HG02852 (cell line): ENCODE measurements around the gene SMCR8.
"Not testable (repeated sequence)": the region's sequence is repeated elsewhere in the genome, so short reads cannot be mapped to it uniquely, and the experiment has no call there.

Experiments used
- ATAC-seq: cut with Tn5 transposase; IDR thresholded peaks from one replicate; pipeline ENCODE4 v1.9.1; 2021; ENCODE audit warnings: mild to moderate bottlenecking, moderate library complexity; ENCODE audit not compliant: unreplicated experiment

The SMCR8 gene

DNA sequence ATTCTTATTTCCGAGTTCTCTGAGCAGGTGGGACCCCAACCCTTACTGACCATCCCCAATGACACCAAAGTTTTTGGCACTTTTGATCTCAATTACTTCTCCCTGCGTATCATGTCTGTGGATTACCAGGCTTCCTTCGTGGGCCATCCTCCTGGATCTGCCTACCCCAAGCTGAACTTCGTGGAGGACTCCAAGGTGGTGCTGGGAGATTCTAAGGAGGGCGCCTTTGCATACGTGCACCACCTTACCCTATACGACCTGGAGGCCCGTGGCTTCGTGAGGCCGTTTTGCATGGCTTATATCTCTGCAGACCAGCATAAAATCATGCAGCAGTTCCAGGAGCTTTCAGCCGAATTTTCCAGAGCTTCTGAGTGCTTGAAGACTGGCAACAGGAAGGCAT is 868 bp downstream of the SMCR8 start:
- no peak for ATAC-seq

DNA sequence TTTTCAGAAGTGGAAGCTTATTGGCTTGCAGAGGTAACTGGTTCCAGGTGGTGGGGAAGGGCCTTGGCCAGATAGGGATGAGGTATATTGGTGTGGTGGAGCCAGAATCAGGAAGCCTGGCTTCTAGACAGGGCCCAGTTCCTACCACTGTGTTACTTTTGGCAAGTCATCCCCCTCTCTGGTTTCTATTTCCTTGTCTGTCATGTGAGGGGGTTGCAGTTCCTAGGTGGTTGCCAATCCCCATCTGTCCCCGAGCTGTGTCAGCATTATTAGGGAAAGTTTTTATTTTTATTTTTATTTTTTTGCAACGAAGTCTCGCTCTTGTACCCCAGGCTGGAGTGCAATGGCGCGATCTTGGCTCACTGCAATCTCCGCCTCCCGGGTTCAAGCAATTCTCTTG is 3.0 kb downstream of the SMCR8 start:
- ATAC-seq, result no peak

DNA sequence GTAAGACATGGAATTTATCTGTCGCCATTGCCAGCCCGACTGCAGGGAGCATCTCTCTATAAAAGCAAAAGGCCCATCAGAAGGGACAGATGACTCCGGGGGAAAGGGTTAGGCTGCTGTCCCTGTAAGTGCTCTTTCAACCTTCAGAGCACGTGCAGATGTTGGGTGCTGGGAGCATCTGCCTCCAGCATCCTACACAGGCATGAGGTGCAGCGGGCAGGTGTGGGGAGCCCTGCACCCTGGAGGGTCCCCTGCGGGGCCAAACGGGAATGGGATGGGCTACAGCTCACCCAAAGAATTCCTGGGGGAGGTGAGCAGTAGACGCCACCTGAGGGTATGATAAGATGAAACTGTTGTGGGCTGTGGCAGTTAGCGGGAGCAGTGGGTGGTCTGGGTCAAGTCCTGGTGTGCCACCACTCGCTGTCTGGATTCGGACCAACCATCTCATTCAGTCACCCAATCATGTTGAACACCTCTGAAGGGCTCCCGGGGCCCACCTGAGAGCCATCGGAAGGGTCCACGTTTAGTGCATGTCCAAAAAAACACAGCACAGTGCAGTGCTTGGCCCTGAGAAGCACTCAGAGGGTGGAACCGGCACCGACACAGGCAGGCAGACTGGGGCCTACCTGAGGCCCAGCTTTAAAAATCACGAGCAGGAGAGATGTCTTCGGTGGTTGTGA is 3.8 kb downstream of the SMCR8 start:
- ATAC-seq, result no peak

DNA sequence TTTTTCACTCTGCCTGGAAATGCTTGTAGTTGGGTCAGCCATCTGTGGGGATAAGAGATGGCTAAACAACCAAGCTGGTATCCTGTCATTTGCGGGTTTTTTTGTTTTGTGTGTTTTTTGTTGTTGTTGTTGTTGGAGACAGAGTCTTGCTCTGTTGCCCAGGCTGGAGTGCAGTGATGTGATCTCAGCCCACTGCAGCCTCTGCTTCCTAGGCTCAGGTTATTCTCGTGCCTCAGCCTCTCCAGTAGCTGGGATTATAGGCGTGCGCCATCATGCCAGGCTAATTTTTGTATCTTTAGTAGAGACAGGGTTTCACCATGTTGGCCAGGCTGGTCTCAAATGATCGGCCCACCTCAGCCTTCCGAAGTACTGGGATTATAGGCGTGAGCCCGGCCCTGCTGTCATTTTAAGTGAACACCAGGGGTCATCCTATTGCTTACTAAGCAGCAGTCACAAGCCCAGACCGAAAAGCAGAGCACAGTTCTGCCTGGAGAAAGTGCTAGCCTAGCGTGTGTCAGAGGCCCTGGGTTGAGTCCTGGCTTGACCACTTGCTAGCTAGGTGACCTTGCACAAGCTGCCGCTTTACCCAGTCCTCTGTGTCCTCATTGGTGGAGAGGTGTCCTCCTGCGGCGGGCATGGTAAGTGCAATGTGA is 4.6 kb downstream of the SMCR8 start:
- ATAC-seq, result no peak

DNA sequence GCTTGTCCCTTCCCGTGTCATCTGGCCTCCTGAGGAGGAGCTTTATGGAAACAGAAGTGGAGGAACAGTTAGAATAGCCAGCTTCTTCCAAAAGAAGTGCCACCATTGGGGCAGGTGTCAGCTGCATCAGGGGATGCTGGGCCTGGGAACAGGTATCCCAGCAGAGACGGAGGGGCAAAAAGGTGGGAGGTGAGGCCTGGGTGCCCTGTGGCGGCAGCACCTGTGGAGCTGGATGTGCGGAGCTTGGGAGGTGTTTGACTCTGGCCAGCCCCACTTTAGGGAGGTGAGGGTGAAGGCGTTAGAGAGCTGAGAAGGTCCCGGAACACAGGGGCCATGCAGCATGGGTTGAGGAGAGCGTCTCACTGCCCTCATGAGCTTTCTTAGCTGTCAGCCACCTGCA is 5.2 kb downstream of the SMCR8 start:
- ATAC-seq, result no peak

DNA sequence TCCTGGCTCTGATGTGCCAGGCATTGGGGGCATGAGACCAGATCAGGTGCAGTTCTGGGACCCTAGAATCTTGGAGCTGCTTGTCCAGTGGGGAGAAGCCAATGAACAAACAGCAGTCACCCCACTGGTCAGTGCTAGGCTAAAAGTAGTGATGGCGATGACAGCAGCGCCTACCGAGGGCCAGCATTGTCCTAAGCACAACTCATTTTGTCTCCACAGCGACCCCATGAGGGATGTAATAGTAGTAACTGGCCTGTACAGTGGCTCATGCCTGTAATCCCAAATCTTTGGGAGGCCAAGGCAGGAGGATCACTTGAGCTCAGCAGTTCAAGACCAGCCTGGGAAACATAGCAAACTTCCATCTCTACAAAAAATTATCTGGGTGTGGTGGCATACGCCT is 6.2 kb downstream of the SMCR8 start:
- ATAC-seq, result no peak

DNA sequence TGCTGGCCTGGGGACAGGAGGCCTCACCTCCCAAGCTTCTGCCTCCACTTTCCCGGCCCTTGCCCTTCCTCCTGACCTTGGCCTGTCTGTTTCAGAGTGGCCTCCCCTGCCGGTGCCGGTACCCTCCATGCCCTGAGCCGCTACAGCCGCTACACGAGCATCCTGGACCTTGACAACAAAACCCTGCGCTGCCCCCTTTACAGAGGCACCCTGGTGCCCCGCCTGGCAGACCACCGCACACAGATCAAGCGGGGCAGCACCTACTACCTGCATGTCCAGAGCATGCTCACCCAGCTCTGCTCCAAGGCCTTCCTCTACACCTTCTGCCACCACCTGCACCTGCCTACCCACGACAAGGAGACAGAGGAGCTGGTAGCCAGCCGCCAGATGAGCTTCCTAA is 7.4 kb downstream of the SMCR8 start:
- no peak for ATAC-seq

DNA sequence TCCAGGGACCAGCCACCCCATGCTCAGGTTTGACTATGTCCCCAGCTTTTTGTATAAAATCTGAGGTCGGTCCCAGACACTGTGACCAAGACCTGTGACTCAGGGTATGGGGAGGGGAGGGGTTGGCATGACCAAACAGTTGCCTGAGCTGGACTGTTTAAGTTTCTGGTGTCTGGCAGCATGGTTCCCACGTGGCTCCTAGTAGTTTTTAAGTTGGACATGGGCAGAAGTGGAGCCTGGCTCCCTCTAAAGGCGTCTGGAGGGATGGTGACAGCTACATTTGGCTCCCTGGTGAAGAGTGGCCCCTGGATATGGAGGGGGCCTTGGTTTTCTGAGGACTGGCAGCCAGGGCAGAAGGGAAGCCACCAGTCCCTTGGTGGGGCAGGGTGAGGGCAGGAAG is 7.9 kb downstream of the SMCR8 start:
- no peak for ATAC-seq

DNA sequence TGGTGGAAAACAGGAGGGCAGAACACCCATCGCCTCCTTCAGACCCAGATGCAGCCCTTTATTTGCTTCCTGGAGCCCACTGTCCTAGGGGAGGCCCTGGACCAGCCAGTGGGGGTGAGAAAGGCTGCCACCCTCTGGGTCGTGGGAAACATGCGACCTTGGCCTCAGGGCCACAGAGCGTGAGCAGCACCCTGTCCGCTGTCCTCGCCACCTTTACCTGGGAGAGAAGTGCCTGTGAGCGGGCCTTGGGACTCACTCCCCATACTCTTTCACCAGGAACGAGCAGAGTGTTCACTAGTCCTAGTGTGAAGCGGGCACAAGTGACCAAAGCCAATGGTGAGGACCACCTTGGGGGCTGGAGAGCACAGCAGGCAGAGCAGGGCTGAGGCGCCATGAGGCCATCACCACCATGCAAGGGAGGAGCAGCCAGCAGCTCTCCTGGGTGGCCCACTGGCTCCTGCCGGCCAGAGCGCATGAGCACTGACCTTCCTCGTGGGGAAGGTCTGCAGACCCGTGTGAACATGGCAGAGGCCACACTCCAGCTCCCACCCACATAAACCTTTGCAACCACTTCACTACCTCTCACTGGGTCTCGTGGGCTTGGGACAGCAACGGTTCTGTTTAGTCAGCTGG is 8.5 kb downstream of the SMCR8 start:
- ATAC-seq, result no peak

DNA sequence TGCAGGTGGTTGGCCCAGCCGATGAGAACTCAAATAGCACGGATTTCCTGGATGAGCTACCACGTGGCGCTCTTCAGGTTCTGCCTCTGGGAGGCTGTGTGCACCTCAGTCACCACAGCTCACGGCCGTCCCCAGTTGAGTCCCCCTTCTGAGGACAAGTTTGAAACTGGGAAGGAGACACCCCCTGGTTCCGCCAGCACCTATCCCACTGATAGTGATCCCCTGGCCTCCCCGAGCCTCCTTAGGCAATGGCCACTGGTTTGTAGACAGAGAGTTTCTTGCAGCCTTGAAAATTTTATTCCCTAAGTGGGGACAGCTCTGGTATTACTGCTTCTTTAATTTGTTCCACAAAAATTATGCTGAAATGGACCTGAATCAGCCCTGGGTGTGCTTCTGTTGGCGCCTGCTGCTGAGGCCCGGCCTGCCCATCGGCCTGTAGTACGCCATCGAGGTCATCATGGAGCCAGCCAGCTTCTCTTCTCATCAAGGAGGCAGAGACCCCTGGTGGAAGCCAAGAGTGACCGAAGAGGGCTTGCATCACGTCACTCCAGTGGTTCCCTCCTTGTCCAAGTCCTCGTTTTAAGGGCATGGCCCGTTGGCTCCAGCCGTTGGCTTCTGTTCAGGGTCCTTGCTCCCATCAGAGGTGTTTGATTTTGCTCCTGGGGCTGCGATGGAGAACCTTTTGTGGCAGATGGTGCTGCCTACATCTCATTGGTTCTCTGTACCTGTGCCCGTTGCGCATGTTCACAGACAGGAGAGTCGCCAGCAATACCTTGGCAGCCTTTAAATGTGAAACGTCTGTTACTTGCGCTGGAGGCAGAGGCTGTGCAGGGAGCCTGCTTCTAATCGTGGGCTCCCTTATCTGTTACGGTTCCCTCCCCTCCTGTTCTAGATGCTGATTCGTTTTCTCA is 9.3 kb downstream of the SMCR8 start:
- no peak for ATAC-seq

DNA sequence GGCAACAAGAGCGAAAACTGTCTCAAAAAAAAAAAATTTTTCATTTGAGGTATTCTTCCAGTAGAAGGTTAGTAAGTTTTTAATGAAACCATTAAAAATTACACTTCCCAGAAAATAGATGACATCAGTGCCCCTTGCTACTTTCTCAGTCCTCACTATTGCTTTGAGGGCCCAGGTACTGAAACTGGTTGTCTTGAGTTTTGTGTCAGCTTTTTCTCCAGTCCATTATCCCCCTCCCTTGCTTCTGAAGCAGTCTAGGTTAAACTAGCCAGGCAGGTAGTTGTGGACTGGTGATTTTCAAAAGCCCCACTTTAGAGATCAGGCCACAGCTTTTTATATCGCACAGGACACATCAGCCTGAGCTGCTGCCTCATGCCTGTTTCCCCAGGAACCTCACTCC is 10.9 kb downstream of the SMCR8 start:
- no peak for ATAC-seq

DNA sequence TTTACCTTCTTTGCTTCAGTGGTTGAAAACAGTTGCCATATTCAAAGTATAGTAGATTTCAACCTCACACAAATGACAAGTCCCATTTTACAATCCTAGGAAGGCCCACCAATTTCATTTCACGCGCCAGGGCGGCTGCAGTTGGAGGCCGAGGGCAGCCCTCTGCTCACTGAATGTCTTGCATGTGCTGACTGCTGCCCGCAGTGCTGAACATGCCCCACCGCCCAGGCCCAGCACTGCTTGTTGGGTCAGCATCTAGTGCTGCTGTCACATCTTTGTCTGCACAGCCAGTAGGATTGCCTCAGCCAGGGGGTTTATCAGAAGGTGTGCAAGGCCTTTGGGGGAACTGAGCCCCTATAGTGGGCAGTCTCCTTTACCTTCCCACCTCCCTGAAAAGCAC is 11.5 kb downstream of the SMCR8 start:
- ATAC-seq, result no peak

DNA sequence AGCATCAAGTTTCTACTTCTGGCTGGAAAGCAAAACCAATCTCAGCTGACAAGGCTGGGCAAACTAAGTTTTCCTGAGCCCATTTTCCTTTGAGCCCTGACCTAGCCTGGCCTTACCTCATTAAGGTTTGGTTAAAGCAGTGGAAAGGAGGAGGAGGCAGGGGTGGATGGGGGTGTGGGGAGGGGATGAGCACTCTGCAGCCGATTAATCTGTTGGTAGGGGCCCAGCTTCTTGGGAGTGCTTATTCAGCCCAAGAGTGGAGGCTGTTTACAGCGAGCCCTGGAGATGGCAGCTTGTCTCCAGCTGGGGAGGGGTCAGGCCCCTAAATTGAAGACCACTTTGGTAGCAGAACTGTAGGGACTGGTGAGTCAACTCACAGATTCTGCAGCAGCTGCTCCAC is 12.0 kb downstream of the SMCR8 start:
- ATAC-seq, result no peak

DNA sequence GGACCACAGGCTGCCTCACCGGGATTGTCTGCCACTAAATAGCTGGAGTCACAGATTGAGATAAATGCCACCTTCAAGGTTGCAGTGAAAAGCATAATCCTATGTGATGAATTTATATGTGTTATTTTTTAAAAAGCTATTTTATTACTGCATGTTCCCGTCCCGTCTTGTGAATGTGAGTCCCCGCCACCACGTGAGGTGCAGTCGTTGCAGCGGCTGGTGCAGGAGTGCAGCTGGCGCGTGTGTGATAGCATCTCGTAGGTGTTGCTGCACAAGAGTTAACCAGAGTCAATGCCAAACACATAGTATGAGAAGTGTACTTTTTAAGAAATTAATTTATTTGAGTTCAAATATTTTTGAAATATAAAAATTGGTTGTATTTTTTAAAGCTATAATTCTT is 12.5 kb downstream of the SMCR8 start:
- ATAC-seq, result no peak

DNA sequence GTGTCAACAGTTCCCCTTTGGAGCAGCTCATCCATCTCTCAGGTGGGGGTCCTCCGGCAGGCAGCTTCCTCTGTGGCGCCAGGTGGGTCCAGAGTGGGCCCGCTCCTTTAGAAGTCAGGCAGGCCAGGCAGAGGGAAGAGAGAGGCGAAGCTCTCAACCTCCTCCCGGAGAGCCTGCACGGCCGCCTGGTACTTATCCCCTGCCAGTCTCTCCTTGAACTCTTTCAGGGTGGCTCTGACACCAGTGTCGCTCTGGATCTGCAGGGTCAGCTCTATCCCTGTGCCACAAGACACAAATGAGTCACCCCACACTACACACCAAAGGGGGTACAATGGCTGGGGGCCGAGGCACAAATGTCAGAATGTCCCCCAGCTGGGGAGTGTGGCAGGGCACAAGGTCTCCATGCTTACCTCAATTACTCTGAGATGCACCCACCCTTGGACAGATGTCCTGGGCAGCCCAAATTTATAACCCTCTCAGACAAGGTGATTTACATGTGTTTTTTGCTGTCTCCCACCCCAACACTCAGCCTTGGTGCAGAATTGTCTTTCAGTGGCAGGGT is 13.6 kb downstream of the SMCR8 start:
- ATAC-seq, result no peak

DNA sequence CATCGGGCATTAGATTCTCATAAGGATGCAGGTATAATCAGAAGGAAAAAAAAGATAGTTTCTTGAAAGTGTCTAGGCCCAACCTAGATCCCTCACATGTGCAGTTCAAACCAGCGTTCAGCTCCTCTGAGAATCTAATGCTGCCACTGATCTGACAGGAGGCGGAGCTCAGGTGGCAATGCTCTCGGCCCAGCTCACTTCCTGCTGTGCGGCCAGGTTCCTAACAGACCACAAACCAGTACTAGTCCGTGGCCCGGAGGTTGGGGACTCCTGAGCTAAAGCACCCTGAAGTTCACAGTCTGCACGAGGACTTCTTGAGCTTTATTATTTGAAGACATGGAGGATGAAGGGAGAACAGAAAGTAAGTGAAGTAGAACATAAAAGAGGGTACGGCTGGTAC is 16.8 kb downstream of the SMCR8 start:
- no peak for ATAC-seq

DNA sequence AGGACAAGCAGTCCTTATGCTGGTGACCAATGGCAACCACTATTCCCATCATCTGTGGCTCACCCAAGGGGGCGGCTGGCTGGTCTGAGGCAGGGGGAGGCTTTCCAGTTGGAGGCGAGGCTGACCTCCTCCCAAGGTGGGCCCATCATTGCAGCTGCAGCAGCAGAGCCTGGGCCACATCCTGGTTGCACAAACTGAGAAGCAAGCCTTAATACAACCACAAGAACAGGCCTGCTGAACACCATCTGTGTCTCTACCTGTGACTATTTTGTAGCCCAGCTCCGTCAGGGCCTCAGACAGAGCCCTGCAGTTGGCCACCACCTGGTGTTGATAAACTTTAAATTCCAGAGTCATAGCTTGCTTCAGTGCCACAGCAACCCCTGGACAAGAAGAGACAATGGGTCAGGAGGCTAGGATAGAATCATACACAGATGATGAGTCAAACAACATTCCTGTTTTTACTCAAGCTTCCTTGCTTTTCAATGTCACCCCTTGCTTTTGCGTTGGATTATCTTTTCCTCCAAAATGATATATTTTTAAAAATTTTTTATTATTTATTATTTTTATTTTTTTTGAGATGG is 17.9 kb downstream of the SMCR8 start:
- no peak for ATAC-seq

DNA sequence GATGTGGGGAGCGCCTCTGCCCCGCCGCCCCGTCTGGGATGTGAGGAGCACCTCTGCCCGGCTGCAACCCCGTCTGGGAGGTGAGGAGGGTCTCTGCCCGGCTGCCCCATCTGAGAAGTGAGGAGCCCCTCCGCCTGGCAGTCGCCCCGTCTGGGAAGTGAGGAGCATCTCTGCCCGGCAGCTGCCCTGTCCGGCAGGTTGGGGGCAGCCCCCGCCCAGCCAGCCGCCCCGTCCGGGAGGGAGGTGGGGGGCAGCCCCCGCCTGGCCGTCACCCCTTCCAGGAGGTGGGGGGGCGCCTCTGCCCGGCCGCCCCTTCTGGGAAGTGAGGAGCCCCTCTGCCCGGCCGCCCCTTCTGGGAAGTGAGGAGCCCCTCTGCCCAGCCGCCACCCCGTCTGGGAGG is 23.1 kb downstream of the SMCR8 start:
- ATAC-seq, result not testable (repeated sequence)

DNA sequence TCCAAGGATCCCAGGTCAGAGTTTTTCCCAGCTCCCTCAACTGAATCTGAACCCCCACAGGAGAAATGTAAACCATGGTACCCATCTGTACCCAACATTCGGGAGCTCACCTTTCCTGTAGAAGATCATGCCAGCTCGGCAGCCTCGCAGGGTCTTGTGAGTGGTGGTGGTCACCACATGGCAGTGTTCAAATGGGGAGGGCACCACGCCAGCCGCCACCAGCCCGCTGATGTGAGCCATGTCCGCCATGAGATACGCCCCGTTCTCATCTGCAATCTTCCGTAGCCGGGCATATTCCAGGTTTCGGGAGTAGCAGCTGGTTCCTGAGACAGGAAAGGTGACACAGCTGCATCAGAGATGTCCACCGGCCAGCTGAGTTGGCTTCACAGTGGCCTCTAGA is 24.8 kb downstream of the SMCR8 start:
- no peak for ATAC-seq

DNA sequence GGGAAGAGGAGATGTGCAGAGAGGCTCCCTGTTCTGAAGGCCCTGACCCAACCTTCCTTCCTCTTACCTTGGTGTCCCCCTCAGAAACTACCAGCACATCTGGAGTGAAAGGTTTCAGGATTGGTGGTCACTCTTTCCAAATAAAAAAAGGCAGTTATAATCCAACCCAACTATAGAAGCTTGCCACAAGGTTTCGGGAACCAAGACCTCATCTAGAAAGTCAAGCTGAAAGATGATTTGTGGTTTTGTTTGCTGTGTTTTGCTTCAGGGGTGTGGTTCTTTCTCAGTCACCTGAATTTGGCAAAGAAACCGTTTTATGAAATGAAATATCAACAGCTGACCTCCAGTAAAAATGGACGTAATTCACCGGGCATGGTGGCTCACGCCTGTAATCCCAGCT is 28.9 kb downstream of the SMCR8 start:
- no peak for ATAC-seq

DNA sequence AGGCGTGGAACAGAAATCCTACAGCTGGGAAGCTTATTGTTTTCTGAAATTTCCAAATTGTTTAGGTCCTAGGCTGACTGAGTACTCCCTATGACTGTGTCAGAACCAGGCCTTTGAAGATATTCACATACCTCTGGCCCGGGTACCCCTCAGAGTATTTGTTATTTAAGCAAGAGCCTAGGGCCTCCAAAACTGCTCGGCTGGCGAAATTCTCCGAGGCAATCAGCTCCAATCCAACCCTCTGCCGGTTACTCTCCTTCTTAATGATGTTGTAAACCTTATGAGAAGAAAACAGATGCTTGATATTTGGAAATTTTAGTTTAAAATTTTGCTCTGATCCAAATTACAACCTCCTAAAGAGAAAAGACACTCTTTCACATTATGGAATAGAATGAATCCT is 38.4 kb downstream of the SMCR8 start:
- ATAC-seq, result no peak
